Activated CD4-positive, alpha-beta memory T cell treated with anti-CD3 and anti-CD28 coated beads for 36 hours (primary cell): Measurements from ENCODE around the gene TLN1. TPM values are rescaled to one million over a fixed set of nuclear protein-coding genes. Genes with fewer than 3 reads are reported as not detected.

Source experiments
- CTCF ChIA-PET: fragments of 350-600 bp; sonication (Branson Sonifier 250); formaldehyde crosslinking; loops from one replicate; lab custom pipeline; 2021; ENCODE audit warnings: antibody characterized with exemption, inconsistent platforms; lab: Charles Lee
- POLR2A ChIA-PET: fragments of 350-600 bp; sonication (Branson Sonifier 250); formaldehyde crosslinking; loops from one replicate; lab custom pipeline; 2021; ENCODE audit warnings: antibody characterized with exemption; lab: Charles Lee
- DNase-seq: peaks from one replicate; pipeline ENCODE4 v3.0.0-alpha.2; 2020
- H3K27ac Mint-ChIP-seq: one replicate; pipeline ENCODE4 v1.8.0; 2021; ENCODE audit warnings: mixed read lengths
- H3K27me3 Mint-ChIP-seq: one replicate; pipeline ENCODE4 v1.8.0; 2021; ENCODE audit warnings: mixed read lengths
- H3K36me3 Mint-ChIP-seq: one replicate; pipeline ENCODE4 v1.8.0; 2021; ENCODE audit warnings: mixed read lengths
- H3K4me1 Mint-ChIP-seq: one replicate; pipeline ENCODE4 v1.8.0; 2021; ENCODE audit warnings: low read depth, mixed read lengths
- H3K4me3 Mint-ChIP-seq: one replicate; pipeline ENCODE4 v1.8.0; 2021; ENCODE audit warnings: mild to moderate bottlenecking, mixed read lengths
- H3K9me3 Mint-ChIP-seq: one replicate; pipeline ENCODE4 v1.8.0; 2021; ENCODE audit warnings: mixed read lengths
- intact Hi-C: fragments of 100-400 bp; cut with micrococcal nuclease; formaldehyde crosslinking; loops from one replicate; pipeline ENCODE4 v1.15.1; 2023
- total RNA-seq, 2 experiments: library from RNA; stranded (reverse); gene quantifications; one replicate each; pipeline ENCODE4 v1.2.3, GENCODE V29; 2021

The TLN1 gene
- total RNA-seq, 2 experiments from 2014 or later = 285 to 287 TPM

DNA sequence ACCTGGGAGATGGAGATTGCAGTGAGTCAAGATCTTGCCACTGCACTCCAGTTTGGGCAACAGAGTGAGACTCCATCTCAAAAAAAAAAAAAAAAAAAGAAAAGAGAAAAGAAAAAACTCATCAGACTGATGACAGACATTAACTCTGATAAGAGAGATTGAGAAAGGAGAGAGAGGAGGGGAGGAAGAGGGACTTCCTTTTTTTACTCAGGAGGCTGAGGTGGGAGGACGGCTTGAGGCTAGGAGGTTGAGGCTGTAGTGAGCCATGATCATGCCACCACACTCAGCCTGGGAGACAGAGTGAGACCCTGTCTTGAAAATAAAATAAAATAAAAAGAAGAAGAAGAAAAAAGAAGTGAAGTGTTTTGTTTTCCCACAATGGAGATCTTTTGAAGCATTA is 31.8 kb upstream of the TLN1 start:
- POLR2A ChIA-PET = no interaction called here
- H3K27ac Mint-ChIP-seq = no peak overlapping the region
- H3K4me3 Mint-ChIP-seq = no peak overlapping the region
- peaks cover 3% of the 10 kb centered on the region for H3K36me3 Mint-ChIP-seq
- H3K27me3 Mint-ChIP-seq = no peaks in the 10 kb centered on the region
- no peaks in the 10 kb centered on the region for H3K9me3 Mint-ChIP-seq
- H3K4me1 Mint-ChIP-seq = peaks cover 20% of the 10 kb centered on the region
- intact Hi-C loops = no loop called here
- CTCF ChIA-PET = interaction anchor here (0.8 to 1.0 kb wide), 2 partner anchors 26 to 139 kb away, joined by 3 read pairs; no protein-coding TSS in a partner anchor
- no peak for DNase-seq

- Mint-ChIP-seq H3K27ac (no peak overlapping the region), H3K4me3 (no peak overlapping the region), H3K4me1 (peaks cover 26% of the 10 kb centered on the region), H3K9me3 (no peaks in the 10 kb centered on the region), H3K36me3 (peaks cover 3% of the 10 kb centered on the region), H3K27me3 (no peaks in the 10 kb centered on the region)
- CTCF ChIA-PET = interaction anchor here (0.6 to 1.2 kb wide), 6 partner anchors 8 to 777 kb away, joined by 3 to 4 read pairs (median 3); partner anchors contain the start of genes GBA2 and RGP1
- no peak for DNase-seq
- intact Hi-C loops = no loop called here
- POLR2A ChIA-PET = interaction anchor here (0.7 kb wide), 1 partner anchor 246 kb away, joined by 5 read pairs; no protein-coding TSS in a partner anchor
Measured at GRCh38 chr9:35763181-35763580, 31.2 kb upstream of the TLN1 start.

DNA sequence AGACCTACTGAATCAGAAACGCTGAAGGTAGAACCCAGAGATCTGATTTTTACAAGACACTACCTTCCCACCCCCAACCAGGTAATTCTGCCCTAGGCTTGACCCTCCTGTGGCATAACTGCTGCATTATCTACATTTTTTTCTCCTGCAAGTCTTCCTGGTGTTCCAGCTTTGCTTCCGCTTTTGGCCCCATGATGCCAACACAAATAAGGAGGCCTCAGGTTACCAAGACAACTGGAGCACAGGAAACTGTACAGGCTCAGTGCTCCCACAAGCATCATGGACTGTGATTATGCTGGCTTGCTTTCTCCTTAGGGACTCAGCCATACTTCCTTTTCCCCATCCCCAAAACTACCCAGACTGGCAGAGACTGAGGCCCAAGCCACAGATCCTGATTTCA is 28.7 kb upstream of the TLN1 start:
- Mint-ChIP-seq H3K9me3 (no peaks in the 10 kb centered on the region), H3K27me3 (no peaks in the 10 kb centered on the region), H3K4me1 (peaks cover 37% of the 10 kb centered on the region), H3K4me3 (no peak overlapping the region), H3K36me3 (peaks cover 8% of the 10 kb centered on the region), H3K27ac (no peak overlapping the region)
- intact Hi-C loops = no loop called here
- DNase-seq = no peak
- ChIA-PET POLR2A (interaction anchor here (1.0 kb wide), 1 partner anchor 12 kb away, joined by 3 read pairs; no protein-coding TSS in a partner anchor), CTCF (interaction anchor here (1.3 to 1.9 kb wide), 6 partner anchors 12 to 122 kb away, joined by 3 to 7 read pairs (median 5); no protein-coding TSS in a partner anchor)

GRCh38 chr9:35759795-35760194 is 27.8 kb upstream of the TLN1 start:
- H3K9me3 Mint-ChIP-seq = no peaks in the 10 kb centered on the region
- POLR2A ChIA-PET = no interaction called here
- no peak for DNase-seq
- H3K27ac Mint-ChIP-seq = no peak overlapping the region
- H3K4me3 Mint-ChIP-seq = no peak overlapping the region
- H3K36me3 Mint-ChIP-seq = peaks cover 8% of the 10 kb centered on the region
- no peaks in the 10 kb centered on the region for H3K27me3 Mint-ChIP-seq
- intact Hi-C loops = no loop called here
- CTCF ChIA-PET = interaction anchor here (0.6 to 1.8 kb wide), 4 partner anchors 11 to 134 kb away, joined by 3 to 6 read pairs (median 4); no protein-coding TSS in a partner anchor
- H3K4me1 Mint-ChIP-seq = peaks cover 37% of the 10 kb centered on the region

DNA sequence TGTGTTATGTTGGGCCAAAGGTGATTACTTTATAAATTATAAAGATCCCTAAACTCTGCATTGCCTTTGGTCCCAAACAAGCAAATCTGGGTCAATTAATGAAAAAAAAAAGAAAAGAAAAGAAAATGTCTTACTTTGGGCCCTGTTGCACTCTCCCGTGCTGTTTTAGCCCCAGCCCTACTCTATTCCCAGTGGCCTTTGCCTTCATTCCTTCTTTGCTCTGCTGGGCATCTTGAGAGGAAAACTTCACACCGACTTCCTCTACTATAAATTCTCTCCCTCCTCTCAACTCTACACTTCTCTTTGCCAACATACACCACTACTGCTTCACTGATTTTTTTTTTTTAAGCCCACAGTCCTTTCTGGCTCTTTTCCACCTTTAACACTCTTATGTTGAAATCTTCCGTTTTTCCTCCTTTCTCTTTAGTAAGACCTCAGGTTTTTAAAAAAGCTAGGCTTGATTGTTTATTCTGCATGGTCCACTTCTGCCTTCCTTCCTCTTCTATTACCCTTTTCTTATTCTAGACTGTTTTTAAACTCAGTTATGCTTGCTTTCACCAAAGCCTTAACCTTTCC is 26.6 kb upstream of the TLN1 start:
- ChIA-PET CTCF (interaction anchor here (1.3 kb wide), 1 partner anchor 11 kb away, joined by 4 read pairs; no protein-coding TSS in a partner anchor), POLR2A (interaction anchor here (1.1 to 1.4 kb wide), 2 partner anchors 9 to 16 kb away, joined by 4 read pairs; no protein-coding TSS in a partner anchor)
- Mint-ChIP-seq H3K4me1 (peaks cover 37% of the 10 kb centered on the region), H3K36me3 (peaks cover 8% of the 10 kb centered on the region), H3K4me3 (peak overlapping the region; percentile 1), H3K27me3 (no peaks in the 10 kb centered on the region), H3K27ac (no peak overlapping the region), H3K9me3 (no peaks in the 10 kb centered on the region)
- intact Hi-C loops = loop anchor here (1.0 kb wide), 1 partner anchor 57 kb away; the partner anchor contains the start of gene HINT2
- DNase-seq = no peak

DNA sequence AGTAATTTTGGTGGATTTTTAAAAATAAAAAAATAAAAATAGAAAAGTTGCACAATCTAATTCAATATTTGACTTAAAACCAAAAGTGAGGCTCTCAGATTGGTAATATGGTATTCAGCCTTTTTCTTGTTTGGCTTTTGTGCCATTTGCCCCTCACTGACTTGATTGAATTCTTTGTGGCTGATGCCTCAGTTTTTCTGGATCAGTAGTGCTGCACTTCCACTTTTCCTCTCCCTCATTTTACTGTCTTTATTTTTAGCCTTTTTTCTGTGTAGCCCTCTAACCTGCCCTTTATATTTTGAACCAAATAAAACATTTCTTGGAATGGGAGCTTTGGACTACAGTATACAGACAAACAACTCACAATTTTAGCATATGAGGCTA is 25.9 kb upstream of the TLN1 start:
- POLR2A ChIA-PET = interaction anchor here (1.1 to 1.4 kb wide), 2 partner anchors 8 to 16 kb away, joined by 4 read pairs; no protein-coding TSS in a partner anchor
- CTCF ChIA-PET = interaction anchor here (1.3 kb wide), 1 partner anchor 10 kb away, joined by 4 read pairs; no protein-coding TSS in a partner anchor
- Mint-ChIP-seq H3K36me3 (peaks cover 8% of the 10 kb centered on the region), H3K4me3 (peak overlapping the region; percentile 96), H3K4me1 (peaks cover 37% of the 10 kb centered on the region), H3K27ac (peak overlapping the region; percentile 60), H3K9me3 (no peaks in the 10 kb centered on the region), H3K27me3 (no peaks in the 10 kb centered on the region)
- intact Hi-C loops = loop anchor here (1.0 to 2.0 kb wide), 3 partner anchors 9 to 57 kb away; partner anchors contain the start of genes CREB3, GBA2, HINT2 and RGP1
- DNase-seq = no peak

DNA sequence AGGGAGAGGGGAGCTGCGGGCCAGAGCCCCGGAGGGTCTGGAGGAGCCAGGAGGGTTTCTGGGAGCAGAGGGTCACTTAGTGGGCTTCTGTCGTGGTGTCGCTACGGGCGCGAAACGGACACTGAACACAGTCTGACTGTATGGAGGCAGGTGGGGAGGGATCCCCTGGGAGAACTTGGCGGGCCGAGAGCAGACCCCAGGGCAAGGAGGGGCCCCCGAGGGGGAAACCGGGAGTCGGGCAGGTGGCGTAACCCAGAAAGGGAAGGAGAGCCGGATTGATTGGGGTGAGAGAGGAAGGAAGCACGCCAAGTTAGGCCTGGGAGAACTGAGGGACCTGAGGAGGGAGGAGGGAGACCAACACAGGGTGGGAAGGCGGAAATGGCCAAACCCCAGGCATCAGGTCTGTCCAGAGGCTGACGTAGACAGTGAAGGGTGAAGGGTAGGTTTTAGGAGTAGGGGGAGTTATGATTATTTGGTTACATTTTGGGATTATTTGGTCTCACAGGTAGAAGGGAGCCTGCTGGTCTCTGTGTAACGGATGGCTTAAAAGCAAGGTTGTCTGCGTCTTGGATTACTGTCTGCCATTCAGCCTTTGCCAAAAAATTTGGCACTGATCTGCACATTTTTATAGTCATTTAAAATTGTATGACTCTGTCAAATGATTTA is 25.4 kb upstream of the TLN1 start:
- Mint-ChIP-seq H3K9me3 (no peaks in the 10 kb centered on the region), H3K36me3 (peaks cover 10% of the 10 kb centered on the region), H3K27ac (peak overlapping the region; percentile 95), H3K4me3 (peak overlapping the region; percentile 96), H3K27me3 (no peaks in the 10 kb centered on the region), H3K4me1 (peaks cover 37% of the 10 kb centered on the region)
- CTCF ChIA-PET = interaction anchor here (0.6 to 2.1 kb wide), 17 partner anchors 9 to 142 kb away, joined by 3 to 24 read pairs (median 6); partner anchors contain the start of genes CREB3, SPAG8 and TLN1
- POLR2A ChIA-PET = interaction anchor here (0.8 to 2.0 kb wide), 5 partner anchors 8 to 99 kb away, joined by 3 to 13 read pairs (median 4); partner anchors contain the start of genes CCDC107, CREB3, RMRP and TLN1
- peak; percentile 44 for DNase-seq
- intact Hi-C loops = loop anchor here (1.0 to 2.0 kb wide), 2 partner anchors 8 to 25 kb away; partner anchors contain the start of genes CREB3, GBA2, RGP1 and TLN1

DNA sequence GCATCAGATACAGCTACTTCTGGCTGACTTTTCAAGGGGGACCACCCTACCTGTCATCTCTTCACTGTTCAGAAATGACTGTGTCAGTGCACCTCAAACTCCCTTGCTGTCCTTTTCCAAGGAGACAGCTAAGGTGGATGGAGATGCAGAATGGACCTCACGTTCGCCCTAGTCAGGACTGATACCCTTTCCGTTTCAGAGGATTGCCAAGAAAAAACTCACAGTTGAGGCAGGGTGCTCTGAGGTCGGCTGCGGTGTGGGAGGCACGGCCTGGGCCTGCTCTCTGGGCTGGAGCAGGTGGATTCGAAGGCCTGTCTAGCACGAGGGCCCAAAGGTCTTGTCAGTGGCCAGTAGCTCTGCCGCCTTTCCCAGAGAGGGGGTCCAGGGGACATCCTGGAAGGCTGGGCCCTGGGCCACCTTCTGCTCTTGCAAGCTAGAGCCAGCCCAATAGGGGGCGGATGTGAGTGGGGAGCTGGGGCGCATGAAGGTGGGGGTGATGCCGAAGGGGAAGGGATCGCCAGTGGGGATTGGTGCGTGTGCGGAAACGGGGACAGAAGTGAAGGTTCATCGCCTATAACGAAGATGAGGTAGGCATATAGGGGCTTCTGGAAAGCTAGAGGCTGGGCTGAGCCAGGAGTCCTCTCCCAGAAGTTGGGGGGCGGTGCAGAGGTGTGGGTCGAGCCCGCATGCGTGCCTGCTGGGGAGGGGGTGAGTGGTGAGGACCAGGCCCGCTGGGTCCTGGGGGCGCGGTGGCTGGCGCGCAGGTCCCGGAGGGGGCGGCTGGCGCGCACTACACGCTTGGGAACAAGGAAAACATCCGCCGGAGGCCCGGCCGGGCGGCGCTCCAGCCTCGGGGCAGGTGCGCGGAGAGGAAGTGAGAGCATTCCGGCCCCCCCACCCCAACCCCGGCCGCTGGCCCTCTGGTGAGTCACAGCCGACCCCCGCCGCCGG is 24.6 kb upstream of the TLN1 start:
- H3K36me3 Mint-ChIP-seq = peaks cover 13% of the 10 kb centered on the region
- CTCF ChIA-PET = interaction anchor here (0.6 to 2.1 kb wide), 24 partner anchors 9 to 283 kb away, joined by 3 to 24 read pairs (median 4); partner anchors contain the start of genes CREB3, FAM221B, HINT2 and SPAG8
- H3K27me3 Mint-ChIP-seq = no peaks in the 10 kb centered on the region
- POLR2A ChIA-PET = interaction anchor here (0.8 to 2.0 kb wide), 5 partner anchors 24 to 110 kb away, joined by 3 to 13 read pairs (median 4); partner anchors contain the start of genes CCDC107, CREB3, RMRP and TLN1
- no peaks in the 10 kb centered on the region for H3K9me3 Mint-ChIP-seq
- intact Hi-C loops = loop anchor here (1.0 to 2.0 kb wide), 2 partner anchors 7 to 24 kb away; partner anchors contain the start of genes CREB3, GBA2, RGP1 and TLN1
- DNase-seq = peak; percentile 89
- H3K4me3 Mint-ChIP-seq = peak overlapping the region; percentile 96
- H3K27ac Mint-ChIP-seq = peak overlapping the region; percentile 95
- peaks cover 35% of the 10 kb centered on the region for H3K4me1 Mint-ChIP-seq

DNA sequence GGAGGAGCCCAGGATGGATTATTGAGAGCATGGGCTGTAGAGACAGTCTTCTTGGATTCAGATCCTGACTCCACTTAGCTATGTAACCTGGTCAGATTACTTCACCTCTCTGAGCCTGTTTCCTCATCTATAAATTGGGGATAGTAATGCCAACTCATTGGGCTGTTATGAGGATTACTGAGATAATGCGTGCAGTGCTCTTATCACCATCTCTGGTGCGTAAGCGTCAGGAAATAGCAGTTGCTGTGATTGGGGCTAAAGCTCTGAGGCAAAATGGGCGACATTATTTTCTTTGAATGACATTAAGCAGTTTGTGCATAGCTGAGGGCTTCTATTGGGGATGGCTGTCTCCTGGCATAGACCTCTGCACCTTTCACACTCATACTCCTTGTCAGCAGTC is 23.1 kb upstream of the TLN1 start:
- Mint-ChIP-seq H3K4me1 (peaks cover 40% of the 10 kb centered on the region), H3K4me3 (no peak overlapping the region), H3K36me3 (peaks cover 9% of the 10 kb centered on the region), H3K27ac (no peak overlapping the region), H3K9me3 (no peaks in the 10 kb centered on the region), H3K27me3 (no peaks in the 10 kb centered on the region)
- POLR2A ChIA-PET = no interaction called here
- CTCF ChIA-PET = interaction anchor here (0.6 to 2.1 kb wide), 6 partner anchors 20 to 243 kb away, joined by 3 to 24 read pairs (median 3); partner anchors contain the start of genes FAM221B and TMEM8B
- no peak for DNase-seq
- intact Hi-C loops = no loop called here

- Mint-ChIP-seq H3K27ac (no peak within 1 kb of the TSS), H3K9me3 (no peaks in the 10 kb centered on the region), H3K4me3 (no peak within 1 kb of the TSS), H3K4me1 (peaks cover 38% of the 10 kb centered on the region), H3K27me3 (no peaks in the 10 kb centered on the region), H3K36me3 (peaks cover 9% of the 10 kb centered on the region)
- intact Hi-C loops = no loop called here
- no peak for DNase-seq
- CTCF ChIA-PET = interaction anchor here (0.6 to 3.2 kb wide), 3 partner anchors 19 to 242 kb away, joined by 3 to 12 read pairs (median 3); no protein-coding TSS in a partner anchor
- POLR2A ChIA-PET = interaction anchor here (0.6 kb wide), 1 partner anchor 18 kb away, joined by 4 read pairs; no protein-coding TSS in a partner anchor
Measured at GRCh38 chr9:35754264-35754663, 22.3 kb upstream of the TLN1 start, which contains the start of gene MSMP. Gene MSMP (minus strand): TSS chr9:35754276. CDS start chr9:35754129, 147 bp downstream.
